A673 (cell line): ENCODE data around the gene ARHGAP35.

Source experiments
- EZH2 ChIP-seq: fragments of 200-600 bp; sonication (generic); IDR thresholded peaks from 2 replicates; pipeline ENCODE4 v1.6.1; 2017; ENCODE audit warnings: borderline replicate concordance, low read depth, mild to moderate bottlenecking, mixed read lengths, antibody characterized with exemption, low read length; ENCODE audit not compliant: poor library complexity, severe bottlenecking
- TF ChIP-seq, protein P1 (sequence below): fragments of 300-800, 200-600 bp; sonication (generic); conservative IDR thresholded peaks from 2 replicates; pipeline ENCODE4 v1.5.1; 2017; ENCODE audit warnings: low read depth, mild to moderate bottlenecking, antibody characterized with exemption, low read length, moderate library complexity, mixed read lengths

GRCh38 chr19:46860846-46861690 lies at the start of gene ARHGAP35:
- no peak for TF ChIP-seq EZH2
- TF ChIP-seq, protein P1, sequence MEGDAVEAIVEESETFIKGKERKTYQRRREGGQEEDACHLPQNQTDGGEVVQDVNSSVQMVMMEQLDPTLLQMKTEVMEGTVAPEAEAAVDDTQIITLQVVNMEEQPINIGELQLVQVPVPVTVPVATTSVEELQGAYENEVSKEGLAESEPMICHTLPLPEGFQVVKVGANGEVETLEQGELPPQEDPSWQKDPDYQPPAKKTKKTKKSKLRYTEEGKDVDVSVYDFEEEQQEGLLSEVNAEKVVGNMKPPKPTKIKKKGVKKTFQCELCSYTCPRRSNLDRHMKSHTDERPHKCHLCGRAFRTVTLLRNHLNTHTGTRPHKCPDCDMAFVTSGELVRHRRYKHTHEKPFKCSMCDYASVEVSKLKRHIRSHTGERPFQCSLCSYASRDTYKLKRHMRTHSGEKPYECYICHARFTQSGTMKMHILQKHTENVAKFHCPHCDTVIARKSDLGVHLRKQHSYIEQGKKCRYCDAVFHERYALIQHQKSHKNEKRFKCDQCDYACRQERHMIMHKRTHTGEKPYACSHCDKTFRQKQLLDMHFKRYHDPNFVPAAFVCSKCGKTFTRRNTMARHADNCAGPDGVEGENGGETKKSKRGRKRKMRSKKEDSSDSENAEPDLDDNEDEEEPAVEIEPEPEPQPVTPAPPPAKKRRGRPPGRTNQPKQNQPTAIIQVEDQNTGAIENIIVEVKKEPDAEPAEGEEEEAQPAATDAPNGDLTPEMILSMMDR: no peak
